Muscle layer of duodenum (tissue), 2 donors: ENCODE data around the gene RAPGEF2.
A peak's percentile ranks its signal among the peaks of the same experiment; 100 is the strongest.
"Not testable (repeated sequence)": the region's sequence is repeated elsewhere in the genome, so short reads cannot be mapped to it uniquely, and the experiment has no call there.

Source experiments
- H3K27ac ChIP-seq: one replicate; pipeline ENCODE4 v1.7.0; 2013; ENCODE audit warnings: mild to moderate bottlenecking, low read length
- H3K27me3 ChIP-seq: one replicate; pipeline ENCODE4 v1.7.0; 2013; ENCODE audit warnings: low read depth, mild to moderate bottlenecking, control low read depth, low read length
- H3K36me3 ChIP-seq, 2 donors: one replicate each; pipeline ENCODE4 v1.7.0; 2013; ENCODE audit warnings: low read length in 2 of 2, control low read depth in 1 of 2, mild to moderate bottlenecking in 1 of 2; ENCODE audit not compliant: insufficient read depth in 2 of 2, control insufficient read depth in 1 of 2
- H3K4me1 ChIP-seq, 2 donors: one replicate each; pipeline ENCODE4 v1.7.0; 2013; ENCODE audit warnings: low read length in 2 of 2, mild to moderate bottlenecking in 2 of 2, control low read depth in 1 of 2, moderate library complexity in 1 of 2; ENCODE audit not compliant: insufficient read depth in 2 of 2, control insufficient read depth in 1 of 2
- H3K4me3 ChIP-seq, 2 donors: one replicate each; pipeline ENCODE4 v1.7.0; 2013; ENCODE audit warnings: low read length in 2 of 2, low read depth in 1 of 2, mild to moderate bottlenecking in 1 of 2
- H3K9me3 ChIP-seq, 2 donors: one replicate each; pipeline ENCODE4 v1.7.0; 2013; ENCODE audit warnings: low read length in 2 of 2, control low read depth in 1 of 2, mild to moderate bottlenecking in 1 of 2; ENCODE audit not compliant: control insufficient read depth in 1 of 2
- donor health status: healthy.

Gene RAPGEF2

DNA sequence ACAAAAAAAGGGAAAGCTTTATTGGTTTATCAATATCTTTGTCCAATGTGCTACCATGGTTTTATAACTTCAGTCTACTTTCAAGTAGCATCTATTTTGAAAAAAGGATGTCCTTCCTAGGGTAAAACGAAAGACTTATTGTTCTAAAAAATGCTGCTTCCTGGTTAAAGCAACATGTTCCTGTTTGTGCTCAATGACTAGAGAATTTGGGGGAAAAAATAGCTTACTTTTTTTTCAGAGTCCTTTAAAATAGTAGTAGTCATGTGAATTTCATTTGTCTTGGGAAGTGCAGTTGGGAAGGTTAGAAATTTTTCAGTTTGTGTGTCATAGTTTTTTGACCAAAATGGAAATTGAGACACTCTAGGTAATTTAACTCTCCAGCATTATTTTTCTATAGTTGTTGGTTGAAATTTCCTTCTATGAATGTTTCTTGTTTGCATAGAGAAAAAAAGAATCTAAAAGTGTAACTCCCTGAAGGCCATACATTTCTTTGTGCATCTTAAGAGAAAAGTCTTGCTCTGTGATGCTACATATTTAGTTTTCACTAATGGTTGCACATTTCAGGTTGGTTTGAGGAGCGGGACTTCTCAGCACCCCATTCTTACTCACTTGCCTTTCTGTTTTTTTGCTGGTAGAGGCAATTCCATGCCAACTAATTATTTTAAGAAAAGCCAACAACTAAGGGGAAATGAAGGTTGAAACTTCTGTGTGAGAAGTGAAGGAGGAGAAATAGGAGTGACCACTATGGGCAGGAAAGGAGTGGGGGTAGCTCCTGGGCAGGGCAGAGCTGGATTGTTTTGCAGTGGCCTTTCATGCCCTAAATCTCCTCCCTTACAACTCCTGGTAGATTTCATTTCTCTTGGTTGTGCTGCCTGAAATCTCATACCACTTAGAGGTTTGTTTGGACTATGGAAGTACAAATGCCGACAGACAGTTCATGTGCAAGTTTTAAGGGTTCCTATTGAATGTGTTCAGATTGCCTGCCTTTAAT, 76.4 kb downstream of the RAPGEF2 start:
- Histone ChIP-seq H3K27me3 (no peaks in the 10 kb centered on the region), H3K9me3 (no peaks in the 10 kb centered on the region), H3K27ac (peak overlapping the region; percentile 19), H3K4me1 (peaks cover 9 to 47% of the 10 kb centered on the region in 2 donors), H3K4me3 (peak overlapping the region in 1 of 2 donors; percentile 9), H3K36me3 (no peaks in the 10 kb centered on the region)

- not testable (repeated sequence) for H3K27me3 ChIP-seq, H3K9me3 ChIP-seq, H3K4me3 ChIP-seq, H3K27ac ChIP-seq, H3K36me3 ChIP-seq
- peaks cover 5 to 19% of the 10 kb centered on the region in 2 donors for H3K4me1 ChIP-seq
Measured at GRCh38 chr4:159183885-159184605, 81.2 kb downstream of the RAPGEF2 start.

DNA sequence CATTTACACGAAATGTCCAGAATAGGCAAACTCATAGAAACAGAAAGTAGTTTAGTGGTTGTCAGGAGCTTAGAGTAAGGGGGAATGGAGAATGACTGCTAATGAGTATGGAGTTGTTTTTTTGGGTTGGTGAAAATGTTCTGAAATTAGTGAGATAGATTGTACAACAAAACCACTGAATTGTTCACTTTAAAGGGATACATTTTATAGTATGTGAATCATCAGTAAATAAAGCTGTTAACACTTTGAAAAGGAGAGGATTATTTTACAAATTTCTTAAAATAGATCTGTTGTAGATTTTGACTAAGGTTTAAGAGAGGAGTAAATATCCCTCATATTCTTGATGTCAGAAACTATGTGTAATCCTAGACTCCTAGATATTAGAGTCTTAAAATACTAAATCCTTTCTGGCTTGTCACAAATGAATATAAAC, 82.7 kb downstream of the RAPGEF2 start:
- H3K9me3 ChIP-seq: no peaks in the 10 kb centered on the region
- no peaks in the 10 kb centered on the region for H3K27me3 ChIP-seq
- peaks cover 5 to 7% of the 10 kb centered on the region in 2 donors for H3K4me1 ChIP-seq
- no peak overlapping the region for H3K27ac ChIP-seq
- H3K36me3 ChIP-seq: no peaks in the 10 kb centered on the region
- no peak overlapping the region for H3K4me3 ChIP-seq

DNA sequence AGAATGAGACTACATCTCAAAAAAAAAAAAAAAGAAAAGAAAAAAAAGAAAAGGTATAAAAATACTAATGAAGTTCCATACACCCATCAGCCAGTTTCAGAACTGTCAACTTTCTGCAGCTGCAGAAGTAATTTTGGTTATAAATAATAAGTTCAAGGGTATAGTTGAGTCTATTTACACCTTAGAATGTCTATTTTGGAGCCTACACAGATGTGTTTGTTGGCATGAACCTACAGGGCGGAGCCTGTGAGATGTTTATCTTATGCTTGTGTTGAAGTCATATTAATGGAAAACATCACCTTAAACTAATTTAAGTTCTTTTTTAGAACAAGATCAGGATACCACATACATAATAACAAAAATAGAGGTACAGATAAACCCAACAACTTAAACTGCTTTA, 85.8 kb downstream of the RAPGEF2 start:
- no peaks in the 10 kb centered on the region for H3K36me3 ChIP-seq
- H3K9me3 ChIP-seq: no peaks in the 10 kb centered on the region
- H3K27ac ChIP-seq: no peak overlapping the region
- no peaks in the 10 kb centered on the region for H3K27me3 ChIP-seq
- H3K4me1 ChIP-seq: peaks cover 3 to 5% of the 10 kb centered on the region in 2 donors
- no peak overlapping the region for H3K4me3 ChIP-seq

- no peaks in the 10 kb centered on the region for H3K27me3 ChIP-seq
- H3K27ac ChIP-seq: no peak overlapping the region
- H3K9me3 ChIP-seq: no peaks in the 10 kb centered on the region
- H3K36me3 ChIP-seq: no peaks in the 10 kb centered on the region
- no peak overlapping the region for H3K4me3 ChIP-seq
- H3K4me1 ChIP-seq: peaks cover 0 to 3% of the 10 kb centered on the region in 2 donors
Measured at GRCh38 chr4:159190651-159191050, 87.8 kb downstream of the RAPGEF2 start.

DNA sequence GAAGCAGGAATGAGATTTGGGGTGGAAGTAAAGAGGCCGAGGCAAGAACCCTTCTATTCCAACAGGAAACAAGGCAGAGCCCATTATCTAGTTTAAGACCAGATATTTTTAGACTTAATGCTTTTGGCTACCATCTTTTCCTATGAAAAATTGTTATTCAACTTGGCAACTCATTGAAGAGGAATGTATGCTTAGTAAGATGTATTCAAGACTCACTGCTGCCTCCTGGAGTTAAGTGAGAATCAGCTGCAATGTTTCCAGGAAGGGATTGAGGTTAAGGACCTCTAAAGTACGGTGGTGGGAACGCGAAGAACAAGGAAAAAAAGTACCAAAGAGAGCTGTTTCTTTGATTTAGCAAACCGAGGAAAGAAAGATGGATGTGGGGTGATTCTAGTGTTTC, 89.1 kb downstream of the RAPGEF2 start:
- H3K27me3 ChIP-seq: no peaks in the 10 kb centered on the region
- H3K36me3 ChIP-seq: no peaks in the 10 kb centered on the region
- H3K4me1 ChIP-seq: no peaks in the 10 kb centered on the region
- no peak overlapping the region for H3K27ac ChIP-seq
- no peak overlapping the region for H3K4me3 ChIP-seq
- H3K9me3 ChIP-seq: no peaks in the 10 kb centered on the region

DNA sequence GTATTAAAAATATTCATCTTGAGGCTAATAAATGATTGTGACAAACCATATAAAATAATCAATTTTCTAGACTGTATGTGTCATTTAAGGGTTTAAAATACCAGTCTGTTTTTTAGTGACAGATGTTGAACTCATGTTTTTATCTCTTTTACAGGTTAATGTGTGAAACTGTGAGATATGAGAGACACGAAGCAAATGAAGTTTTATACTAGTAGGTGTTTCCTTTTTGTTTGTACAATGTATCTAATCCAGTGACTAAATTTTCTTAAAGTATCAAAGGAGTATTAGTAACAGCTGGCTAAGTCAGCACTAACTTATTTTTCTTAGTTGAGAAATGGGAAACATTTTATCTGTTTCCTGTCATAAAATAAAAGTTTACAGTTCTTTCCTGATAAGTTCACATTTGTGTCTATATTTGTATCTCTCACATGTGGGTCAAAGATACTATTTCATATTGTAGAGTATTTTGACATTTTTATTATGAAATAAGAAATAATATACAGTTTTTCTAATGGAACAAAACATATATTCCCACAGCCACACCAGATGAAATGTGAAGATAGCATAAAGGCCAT, 90.3 kb downstream of the RAPGEF2 start:
- H3K27me3 ChIP-seq: no peaks in the 10 kb centered on the region

GRCh38 chr4:159195361-159195769, 92.5 kb downstream of the RAPGEF2 start:
- Histone ChIP-seq H3K4me3 (no peak overlapping the region), H3K27me3 (no peaks in the 10 kb centered on the region), H3K9me3 (no peaks in the 10 kb centered on the region), H3K36me3 (no peaks in the 10 kb centered on the region), H3K4me1 (no peaks in the 10 kb centered on the region), H3K27ac (no peak overlapping the region)

More for the DNA sequence above, 90.3 kb downstream of the RAPGEF2 start:
- H3K27ac ChIP-seq: no peak overlapping the region
- H3K36me3 ChIP-seq: no peaks in the 10 kb centered on the region
- no peak overlapping the region for H3K4me3 ChIP-seq
- H3K4me1 ChIP-seq: no peaks in the 10 kb centered on the region
- no peaks in the 10 kb centered on the region for H3K9me3 ChIP-seq

DNA sequence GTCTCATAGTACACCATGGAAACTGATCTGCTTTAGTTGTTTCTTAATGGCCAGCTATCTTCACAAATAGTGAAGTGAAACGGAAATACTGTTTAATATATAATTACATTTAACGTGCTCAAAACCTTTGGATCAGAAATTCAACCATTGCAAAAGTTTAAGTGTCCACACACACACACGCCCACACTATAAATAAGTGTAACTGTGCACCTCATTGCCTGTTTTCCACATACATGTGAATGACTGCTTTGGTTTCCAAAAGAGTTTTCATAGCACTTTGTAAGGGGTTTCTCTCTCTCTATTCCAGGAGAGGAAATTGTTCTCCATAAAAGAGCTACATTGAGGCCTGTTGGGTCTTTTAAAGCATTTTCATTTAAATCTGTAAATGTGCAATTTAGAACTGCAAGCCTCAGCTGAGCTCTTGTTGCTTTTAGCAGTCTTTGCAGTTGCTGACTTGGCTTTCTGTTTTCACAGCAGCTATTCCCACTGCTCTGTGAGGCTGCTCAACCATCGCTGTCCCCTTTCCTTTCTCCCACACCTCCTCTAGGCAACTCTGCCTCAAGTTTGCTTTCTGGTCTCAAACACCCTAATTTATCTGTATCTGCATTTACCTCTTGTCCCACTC, 94.5 kb downstream of the RAPGEF2 start:
- no peaks in the 10 kb centered on the region for H3K36me3 ChIP-seq
- H3K9me3 ChIP-seq: no peaks in the 10 kb centered on the region
- H3K4me3 ChIP-seq: no peak overlapping the region
- peaks cover 0 to 4% of the 10 kb centered on the region in 2 donors for H3K4me1 ChIP-seq
- H3K27me3 ChIP-seq: no peaks in the 10 kb centered on the region
- H3K27ac ChIP-seq: no peak overlapping the region

- H3K27me3 ChIP-seq: no peaks in the 10 kb centered on the region
- H3K36me3 ChIP-seq: no peaks in the 10 kb centered on the region
- H3K9me3 ChIP-seq: no peaks in the 10 kb centered on the region
- peaks cover 0 to 4% of the 10 kb centered on the region in 2 donors for H3K4me1 ChIP-seq
- H3K4me3 ChIP-seq: no peak overlapping the region
- no peak overlapping the region for H3K27ac ChIP-seq
Measured at GRCh38 chr4:159197885-159198269, 95.0 kb downstream of the RAPGEF2 start.

GRCh38 chr4:159199826-159200225, 96.9 kb downstream of the RAPGEF2 start:
- no peaks in the 10 kb centered on the region for H3K36me3 ChIP-seq
- H3K4me1 ChIP-seq: peaks cover 0 to 4% of the 10 kb centered on the region in 2 donors
- H3K9me3 ChIP-seq: no peaks in the 10 kb centered on the region
- H3K4me3 ChIP-seq: no peak overlapping the region
- no peak overlapping the region for H3K27ac ChIP-seq
- no peaks in the 10 kb centered on the region for H3K27me3 ChIP-seq
